H1 (cell line): ENCODE data around the gene MPHOSPH8. TPM values are rescaled to one million over a fixed set of nuclear protein-coding genes. Genes with fewer than 3 reads are reported as not detected.

Experiments
- CTCF ChIA-PET: fragments of 300-600 bp; sonication (Branson Sonifier 250); formaldehyde crosslinking; loops from one replicate; lab custom pipeline; 2021; ENCODE audit not compliant: partially characterized antibody; lab: Charles Lee
- POLR2A ChIA-PET: fragments of 300-600 bp; sonication (Branson Sonifier 250); formaldehyde crosslinking; loops from one replicate; lab custom pipeline; 2021; ENCODE audit warnings: inconsistent platforms; ENCODE audit not compliant: partially characterized antibody; lab: Charles Lee
- DNase-seq, 2 experiments: peaks; one replicate each; pipeline versions ENCODE4 v3.0.0 to v3.0.0-alpha.2; 2010 to 2022; ENCODE audit warnings: low spot score in 2 of 2, low read depth in 1 of 2, mixed read lengths in 1 of 2
- FAIRE-seq: peaks from 2 replicates; lab custom pipeline; 2011; peaks lifted over from hg19 to GRCh38; lab: Jason Lieb, UNC
- H2AFZ ChIP-seq: 2 replicates; pipeline ENCODE4 v1.8.1; 2012; ENCODE audit warnings: low read length, inconsistent platforms
- H2AK5ac ChIP-seq: 2 replicates; pipeline ENCODE4 v1.6.1; 2013; ENCODE audit warnings: low read depth, low read length
- H2BK120ac ChIP-seq: replicated peaks from 2 replicates; pipeline ENCODE3; 2013; ENCODE audit warnings: low read depth, low read length, inconsistent platforms
- H2BK12ac ChIP-seq: 2 replicates; pipeline ENCODE4 v1.6.1; 2013; ENCODE audit warnings: low read depth, low read length
- H2BK15ac ChIP-seq: 2 replicates; pipeline ENCODE4 v1.6.1; 2013; ENCODE audit warnings: low read length
- H2BK20ac ChIP-seq: 2 replicates; pipeline ENCODE4 v1.6.1; 2013; ENCODE audit warnings: low read length
- H2BK5ac ChIP-seq: 2 replicates; pipeline ENCODE4 v1.6.1; 2013; ENCODE audit warnings: low read depth, low read length
- H3K14ac ChIP-seq: 2 replicates; pipeline ENCODE4 v1.6.1; 2013; ENCODE audit warnings: inconsistent platforms; ENCODE audit not compliant: insufficient read length
- H3K18ac ChIP-seq: 2 replicates; pipeline ENCODE4 v1.6.1; 2013; ENCODE audit warnings: low read length; ENCODE audit errors: extremely low read depth
- H3K23ac ChIP-seq: 2 replicates; pipeline ENCODE4 v1.6.1; 2013; ENCODE audit warnings: inconsistent platforms; ENCODE audit not compliant: insufficient read length
- H3K23me2 ChIP-seq: 2 replicates; pipeline ENCODE4 v1.6.1; 2013; ENCODE audit warnings: low read depth, low read length
- H3K27ac ChIP-seq: 2 replicates; pipeline ENCODE4 v1.6.1; 2011; ENCODE audit warnings: low read depth, low read length, inconsistent platforms
- H3K27me3 ChIP-seq, 4 experiments: replicated peaks in 1 of 4; 1 replicate in 1 of 4; 2 replicates in 3 of 4; pipeline versions ENCODE4 v1.6.1 to v1.8.1; 2011 to 2013; ENCODE audit warnings: low read length in 3 of 4, mild to moderate bottlenecking in 3 of 4, inconsistent platforms in 2 of 4, mixed read lengths in 2 of 4, moderate library complexity in 1 of 4; ENCODE audit not compliant: control insufficient read depth in 3 of 4, insufficient read depth in 3 of 4; ENCODE audit errors: extremely low read depth in 1 of 4
- H3K36me3 ChIP-seq, 4 experiments: 2 replicates each; pipeline versions ENCODE4 v1.6.1 to v1.8.1; 2011 to 2013; ENCODE audit warnings: mild to moderate bottlenecking in 4 of 4, low read length in 3 of 4, moderate library complexity in 2 of 4, control low read depth in 1 of 4, inconsistent platforms in 1 of 4; ENCODE audit not compliant: insufficient read depth in 4 of 4, control insufficient read depth in 2 of 4
- H3K4ac ChIP-seq: replicated peaks from 2 replicates; pipeline ENCODE3; 2013; ENCODE audit warnings: low read length, low read depth, mixed read lengths, inconsistent platforms; ENCODE audit not compliant: insufficient read length
- H3K4me1 ChIP-seq, 4 experiments: replicated peaks in 1 of 4; 1 replicate in 1 of 4; 2 replicates in 3 of 4; pipeline versions ENCODE4 v1.6.1 to v1.8.1; 2011 to 2013; ENCODE audit warnings: low read length in 3 of 4, inconsistent platforms in 2 of 4, mixed read lengths in 1 of 4; ENCODE audit not compliant: insufficient read depth in 4 of 4, control insufficient read depth in 3 of 4
- H3K4me2 ChIP-seq, 2 experiments: 2 replicates each; pipeline versions ENCODE4 v1.6.1 to v1.8.1; 2011 to 2013; ENCODE audit warnings: low read depth in 2 of 2, low read length in 2 of 2, control low read depth in 1 of 2, inconsistent platforms in 1 of 2, mild to moderate bottlenecking in 1 of 2; ENCODE audit not compliant: insufficient read depth in 1 of 2
- H3K4me3 ChIP-seq, 4 experiments: fragments of 200-600, 300-600 bp in 1 of 4; sonication (generic), shearing (Covaris generic), sonication (Bioruptor Twin) in 1 of 4; 2 replicates each; pipeline versions ENCODE4 v1.5.1 to v1.8.1; 2011 to 2016; ENCODE audit warnings: low read length in 4 of 4, low read depth in 3 of 4, control low read depth in 2 of 4, inconsistent platforms in 2 of 4, mild to moderate bottlenecking in 2 of 4, mixed read lengths in 1 of 4, moderate library complexity in 1 of 4; ENCODE audit not compliant: insufficient read depth in 2 of 4; ENCODE audit errors: extremely low read depth in 1 of 4
- H3K56ac ChIP-seq: replicated peaks from 2 replicates; pipeline ENCODE3; 2013; ENCODE audit warnings: low read depth, mild to moderate bottlenecking, mixed read lengths, low read length, inconsistent platforms; ENCODE audit not compliant: insufficient read length
- H3K79me1 ChIP-seq: 2 replicates; pipeline ENCODE4 v1.6.1; 2013; ENCODE audit warnings: low read depth, low read length, control low read depth
- H3K79me2 ChIP-seq, 2 experiments: 2 replicates each; pipeline versions ENCODE4 v1.6.1 to v1.8.1; 2012 to 2013; ENCODE audit warnings: low read length in 2 of 2, mild to moderate bottlenecking in 2 of 2, inconsistent platforms in 1 of 2; ENCODE audit not compliant: insufficient read depth in 2 of 2, control insufficient read depth in 1 of 2
- H3K9ac ChIP-seq, 4 experiments: replicated peaks in 1 of 4; 1 replicate in 1 of 4; 2 replicates in 3 of 4; pipeline versions ENCODE4 v1.6.1 to v1.8.1; 2011 to 2013; ENCODE audit warnings: low read depth in 3 of 4, low read length in 3 of 4, control low read depth in 2 of 4, mild to moderate bottlenecking in 2 of 4, moderate library complexity in 2 of 4, inconsistent platforms in 1 of 4; ENCODE audit errors: extremely low read depth in 1 of 4
- H3K9me3 ChIP-seq, 2 experiments: 2 replicates each; pipeline versions ENCODE4 v1.6.1 to v1.8.1; 2012 to 2013; ENCODE audit warnings: mild to moderate bottlenecking in 2 of 2, moderate library complexity in 2 of 2, control low read depth in 1 of 2, inconsistent platforms in 1 of 2, low read depth in 1 of 2, low read length in 1 of 2, mixed read lengths in 1 of 2; ENCODE audit not compliant: insufficient read depth in 2 of 2
- H4K20me1 ChIP-seq, 2 experiments: replicated peaks in 1 of 2; 2 replicates each; pipeline versions ENCODE3 to v1.8.1; 2011 to 2013; ENCODE audit warnings: inconsistent platforms in 2 of 2, low read length in 2 of 2, mild to moderate bottlenecking in 1 of 2; ENCODE audit not compliant: insufficient read depth in 2 of 2, control insufficient read depth in 1 of 2
- H4K5ac ChIP-seq: 2 replicates; pipeline ENCODE4 v1.6.1; 2013; ENCODE audit warnings: low read length, low read depth, mixed read lengths, inconsistent platforms; ENCODE audit not compliant: insufficient read length
- H4K8ac ChIP-seq: 2 replicates; pipeline ENCODE4 v1.8.0; 2013; ENCODE audit warnings: mild to moderate bottlenecking, moderate library complexity, low read length, inconsistent platforms; ENCODE audit not compliant: insufficient read depth; ENCODE audit errors: extremely low read depth
- H4K91ac ChIP-seq: replicated peaks from 2 replicates; pipeline ENCODE3; 2013; ENCODE audit warnings: low read length, mixed read lengths, inconsistent platforms; ENCODE audit not compliant: insufficient read length
- BCL11A ChIP-seq, 2 experiments: IDR thresholded peaks; one replicate each; pipeline ENCODE4 v1.6.1; 2011; ENCODE audit warnings: low read depth in 2 of 2, low read length in 2 of 2, mild to moderate bottlenecking in 2 of 2
- CBX8 ChIP-seq: fragments of 300-800, 300-1000 bp; sonication (generic); IDR thresholded peaks from 2 replicates; pipeline ENCODE4 v1.7.1; 2016; ENCODE audit warnings: low read depth, low read length, borderline replicate concordance
- CTBP2 ChIP-seq: IDR thresholded peaks from 2 replicates; pipeline ENCODE4 v1.7.0; 2011; ENCODE audit warnings: borderline replicate concordance, mild to moderate bottlenecking, moderate library complexity, mixed read lengths, low read length; ENCODE audit not compliant: insufficient read depth, insufficient read length
- SIN3A ChIP-seq, 2 experiments: IDR thresholded peaks in 1 of 2; conservative IDR thresholded peaks in 1 of 2; 2 replicates each; pipeline ENCODE4 v1.6.1; 2011 to 2012; ENCODE audit warnings: low read length in 2 of 2, improper control_type of control experiment in 1 of 2, low read depth in 1 of 2, mild to moderate bottlenecking in 1 of 2
- WGBS, 2 experiments: shearing (Covaris generic) in 1 of 2; methylation state at CpG; one replicate each; pipeline versions ENCODE4 v1.1.6 to v1.1.7; 2013 to 2015; ENCODE audit warnings: low lambda C conversion rate in 2 of 2, mixed read lengths in 2 of 2, inconsistent platforms in 1 of 2, low coverage in 1 of 2, missing lambda C conversion rate in 1 of 2; ENCODE audit not compliant: insufficient replicate concordance in 2 of 2, insufficient coverage in 1 of 2, insufficient read length in 1 of 2; ENCODE audit errors: extremely low coverage in 1 of 2, missing lambda C conversion rate in 1 of 2; 5-methylcytosine and 5-hydroxymethylcytosine counted together
- polyA plus RNA-seq, 7 experiments: library from polyadenylated mRNA; depleted of rRNA in 3 of 7; stranded (reverse) in 5 of 7; unstranded in 2 of 7; fragments of >200 nt in 5 of 7; fragments of 200-250 nt in 2 of 7; gene quantifications; 1 replicate in 5 of 7; 2 replicates in 1 of 7; 4 replicates in 1 of 7; pipeline versions ENCODE4 v1.2.1 to v1.2.3, GENCODE V29; 2011 to 2013; ENCODE audit warnings: missing spikeins in 2 of 7, mixed read lengths in 2 of 7
- total RNA-seq: library from RNA; stranded (reverse); fragmentation: NEBNext Ultra II Directional; extraction: Animal tissue kit (Norgen Biotek cat#: 25700); gene quantifications from 2 replicates; pipeline ENCODE4 v1.2.1, GENCODE V29; 2021

The MPHOSPH8 gene
- total and polyA plus RNA-seq, 2 of the 8 experiments (the other 6 are each of a cell fraction or from before 2014, with no cell fraction given): 8.3 to 20.5 TPM

- Histone ChIP-seq H4K5ac (no peak overlapping the region), H3K18ac (no peak overlapping the region), H3K14ac (no peak overlapping the region), H4K20me1 (peaks cover 2 to 7% of the 10 kb centered on the region in 2 experiments), H3K4me3 (no peak overlapping the region), H3K9ac (no peak overlapping the region), H2AK5ac (no peak overlapping the region), H4K8ac (no peak overlapping the region), H3K4me1 (no peaks in the 10 kb centered on the region; a peak in 1 of 7 replicates), H3K4me2 (no peak overlapping the region), H3K56ac (no peak overlapping the region), H3K23me2 (no peaks in the 10 kb centered on the region), H2BK20ac (no peak overlapping the region), H3K27ac (no peak overlapping the region), H2BK12ac (no peak overlapping the region), H2BK5ac (no peak overlapping the region), H3K4ac (no peak overlapping the region), H2BK15ac (no peak overlapping the region), H2BK120ac (no peak overlapping the region), H3K9me3 (no peaks in the 10 kb centered on the region), H2AFZ (no peak overlapping the region), H3K79me1 (no peaks in the 10 kb centered on the region; the same call in 1 of the 2 replicates), H3K79me2 (no peaks in the 10 kb centered on the region), H4K91ac (no peak overlapping the region), H3K23ac (no peak overlapping the region), H3K27me3 (no peaks in the 10 kb centered on the region), H3K36me3 (peaks cover 0 to 13% (median 7%) of the 10 kb centered on the region in 4 experiments; a peak in 4 of 8 replicates)
- TF ChIP-seq CBX8: no peak
- TF ChIP-seq SIN3A (conservative IDR thresholded peaks at IDR 0.05 in 1 of 2, IDR thresholded peaks at IDR 0.05 in 1 of 2; ENCODE audit: low read depth in 1 of 2, low read length in 2 of 2): no peak
- TF ChIP-seq CTBP2: no peak
- TF ChIP-seq BCL11A (IDR thresholded peaks at IDR 0.05; ENCODE audit: low read depth in 2 of 2, low read length in 2 of 2): no peak
- CTCF ChIA-PET: interaction anchor here (1.1 to 1.7 kb wide), 2 partner anchors 21 to 157 kb away, joined by 3 read pairs; no protein-coding TSS in a partner anchor
- no peak for DNase-seq
- POLR2A ChIA-PET: interaction anchor here (1.4 kb wide), 1 partner anchor 16 kb away, joined by 5 read pairs; no protein-coding TSS in a partner anchor
- FAIRE-seq: no peak
- WGBS, 2 experiments: 90% methylated on average over 2 of the region's 2 CpGs; no CpG with 5 or more reads in 1 of the 2 experiments
Measured at GRCh38 chr13:19661126-19661525, 27.7 kb downstream of the MPHOSPH8 start.
